GM12892 (cell line): ENCODE measurements around the gene ZNF230.

Source experiments
- POLR2A ChIP-seq: IDR thresholded peaks from 2 replicates; pipeline ENCODE4 v1.6.1; 2011; ENCODE audit warnings: low read depth, low read length, control low read depth
- POLR2AphosphoS5 ChIP-seq: IDR thresholded peaks from 2 replicates; pipeline ENCODE4 v1.6.1; 2011; ENCODE audit warnings: low read depth, low read length, control low read depth
- TAF1 ChIP-seq: IDR thresholded peaks from 2 replicates; pipeline ENCODE4 v1.6.1; 2011; ENCODE audit warnings: low read depth, mild to moderate bottlenecking, control low read depth, low read length, borderline replicate concordance

GRCh38 chr19:44059229-44059628 lies 56.5 kb downstream of the ZNF230 start:
- TF ChIP-seq POLR2A (no peak), POLR2AphosphoS5 (no peak), TAF1 (no peak)
